ENCODE data around the gene TAS2R41.
A peak's percentile ranks its signal among the peaks of the same experiment; 100 is the strongest.

Gene TAS2R41

DNA sequence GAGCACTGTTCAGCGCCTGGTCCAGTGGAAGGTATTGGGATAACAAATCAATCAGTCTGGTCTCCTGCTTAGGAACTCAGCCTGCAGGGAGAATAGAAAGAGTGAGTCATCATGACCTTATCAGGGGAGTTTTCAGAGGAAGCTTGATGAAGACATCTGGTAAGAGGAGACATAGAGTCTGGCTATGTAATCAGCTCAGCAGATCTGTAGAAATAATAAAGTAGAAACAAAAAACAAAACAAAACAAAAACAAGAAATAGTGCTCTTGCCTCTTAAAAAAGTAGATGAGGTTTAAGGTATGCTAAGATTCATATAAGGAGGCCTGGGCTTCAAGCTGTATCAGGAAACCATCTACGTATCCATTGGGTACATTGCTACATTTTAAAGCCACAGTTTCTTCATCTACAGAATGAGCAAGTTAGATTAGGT is 14.4 kb downstream of the TAS2R41 start:
- Histone ChIP-seq H3K9me3 (ENCODE audit: control insufficient read depth, insufficient read depth, low read depth, low read length) (no peaks in the 10 kb centered on the region), H3K4me1 (ENCODE audit: control insufficient read depth, insufficient read depth, low read length) (no peaks in the 10 kb centered on the region), H3K36me3 (ENCODE audit: control insufficient read depth in 2 of 2, insufficient read depth in 1 of 2, low read length in 2 of 2) (no peaks in the 10 kb centered on the region), H3K4me3 (ENCODE audit: low read depth, low read length) (no peak overlapping the region), H3K27ac (ENCODE audit: extremely low read depth, low read depth, low read length) (no peak overlapping the region)
- TF ChIP-seq OVOL3 (tag by site-specific recombination; IDR thresholded peaks at IDR 0.05) (no peak), ZNF37A (tag by site-specific recombination; IDR thresholded peaks at IDR 0.05) (no peak), ZBTB17 (tag by site-specific recombination; IDR thresholded peaks at IDR 0.05) (0 out of 2 replicates have a peak, but pooled peaks have one; percentile 15), ZNF132 (tag by site-specific recombination; IDR thresholded peaks at IDR 0.05; ENCODE audit: borderline replicate concordance) (no peak), ZNF660 (tag by site-specific recombination; IDR thresholded peaks at IDR 0.05) (no peak), ZNF248 (tag by site-specific recombination; IDR thresholded peaks at IDR 0.05) (no peak), EGR2 (tag by site-specific recombination; IDR thresholded peaks at IDR 0.05; ENCODE audit: low read depth) (no peak), ZNF10 (tag by site-specific recombination; IDR thresholded peaks at IDR 0.05) (peak; percentile 81; the same call in 1 of the 2 replicates)
- TF ChIP-seq, protein P1, sequence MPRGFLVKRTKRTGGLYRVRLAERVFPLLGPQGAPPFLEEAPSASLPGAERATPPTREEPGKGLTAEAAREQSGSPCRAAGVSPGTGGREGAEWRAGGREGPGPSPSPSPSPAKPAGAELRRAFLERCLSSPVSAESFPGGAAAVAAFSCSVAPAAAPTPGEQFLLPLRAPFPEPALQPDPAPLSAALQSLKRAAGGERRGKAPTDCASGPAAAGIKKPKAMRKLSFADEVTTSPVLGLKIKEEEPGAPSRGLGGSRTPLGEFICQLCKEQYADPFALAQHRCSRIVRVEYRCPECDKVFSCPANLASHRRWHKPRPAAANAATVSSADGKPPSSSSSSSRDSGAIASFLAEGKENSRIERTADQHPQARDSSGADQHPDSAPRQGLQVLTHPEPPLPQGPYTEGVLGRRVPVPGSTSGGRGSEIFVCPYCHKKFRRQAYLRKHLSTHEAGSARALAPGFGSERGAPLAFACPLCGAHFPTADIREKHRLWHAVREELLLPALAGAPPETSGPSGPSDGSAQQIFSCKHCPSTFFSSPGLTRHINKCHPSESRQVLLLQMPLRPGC (tag by site-specific recombination; IDR thresholded peaks at IDR 0.05): no peak
- TF ChIP-seq, protein P2, sequence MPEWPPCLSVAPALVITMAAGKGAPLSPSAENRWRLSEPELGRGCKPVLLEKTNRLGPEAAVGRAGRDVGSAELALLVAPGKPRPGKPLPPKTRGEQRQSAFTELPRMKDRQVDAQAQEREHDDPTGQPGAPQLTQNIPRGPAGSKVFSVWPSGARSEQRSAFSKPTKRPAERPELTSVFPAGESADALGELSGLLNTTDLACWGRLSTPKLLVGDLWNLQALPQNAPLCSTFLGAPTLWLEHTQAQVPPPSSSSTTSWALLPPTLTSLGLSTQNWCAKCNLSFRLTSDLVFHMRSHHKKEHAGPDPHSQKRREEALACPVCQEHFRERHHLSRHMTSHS (tag by site-specific recombination; IDR thresholded peaks at IDR 0.05): no peak
- ChIA-PET CTCF (interaction anchor here (0.7 to 1.5 kb wide), 5 partner anchors 10 to 251 kb away, joined by 3 to 4 read pairs (median 3); no protein-coding TSS in a partner anchor), POLR2A (no interaction called here)

DNA sequence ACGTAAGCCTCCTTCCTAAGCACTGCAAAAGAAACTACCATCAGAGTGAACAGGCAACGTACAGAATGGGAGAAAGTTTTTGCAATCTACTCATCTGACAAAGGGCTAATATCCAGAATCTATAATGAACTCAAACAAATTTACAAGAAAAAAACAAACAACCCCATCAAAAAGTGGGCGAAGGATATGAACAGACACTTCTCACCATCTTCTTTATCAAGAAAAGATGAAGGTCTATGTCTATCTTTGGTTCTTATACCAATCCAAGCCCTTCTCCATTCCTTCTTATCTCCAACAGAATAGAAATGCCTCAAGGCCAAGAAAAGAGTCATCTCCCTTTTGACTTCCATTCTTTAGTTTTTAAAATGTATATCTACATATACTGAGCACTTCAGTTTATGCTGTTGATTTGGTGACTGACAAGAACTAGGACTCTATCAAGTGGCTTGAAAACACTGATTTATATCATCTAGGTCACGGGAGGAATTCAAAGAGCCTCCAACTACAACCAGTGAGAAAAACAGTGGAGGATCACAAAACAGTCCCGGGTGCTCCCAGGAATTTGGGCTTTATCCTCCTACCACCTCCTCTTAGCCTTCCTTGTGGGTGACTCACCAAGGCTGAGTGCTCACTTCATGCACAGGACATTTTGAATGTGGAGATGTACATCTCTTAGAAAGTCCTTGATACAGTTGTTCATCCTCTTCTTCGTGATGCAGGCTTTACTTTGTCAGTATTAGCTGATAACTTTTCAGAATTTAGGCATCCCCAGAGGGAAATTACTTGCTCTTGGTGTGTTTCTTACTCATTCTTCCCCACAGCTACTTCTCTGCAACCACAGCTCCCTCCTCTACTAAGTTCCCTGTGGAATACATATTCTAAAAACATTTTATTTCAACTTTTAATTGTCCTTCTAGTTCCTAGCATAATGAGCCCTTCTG is 15.4 kb downstream of the TAS2R41 start:
- ChIA-PET CTCF (interaction anchor here (1.0 to 1.7 kb wide), 3 partner anchors 76 to 252 kb away, joined by 3 to 7 read pairs (median 3); no protein-coding TSS in a partner anchor), POLR2A (no interaction called here)
- Histone ChIP-seq H3K4me3 (ENCODE audit: low read depth, low read length) (no peak overlapping the region), H3K9me3 (ENCODE audit: control insufficient read depth, insufficient read depth, low read depth, low read length) (no peaks in the 10 kb centered on the region), H3K4me1 (ENCODE audit: control insufficient read depth, insufficient read depth, low read length) (no peaks in the 10 kb centered on the region), H3K36me3 (ENCODE audit: control insufficient read depth in 2 of 2, insufficient read depth in 1 of 2, low read length in 2 of 2) (no peaks in the 10 kb centered on the region), H3K27ac (ENCODE audit: extremely low read depth, low read depth, low read length) (no peak overlapping the region)
- TF ChIP-seq ZNF302 (tag by site-specific recombination; IDR thresholded peaks at IDR 0.05; ENCODE audit: low read depth): no peak
- TF ChIP-seq, protein P3, sequence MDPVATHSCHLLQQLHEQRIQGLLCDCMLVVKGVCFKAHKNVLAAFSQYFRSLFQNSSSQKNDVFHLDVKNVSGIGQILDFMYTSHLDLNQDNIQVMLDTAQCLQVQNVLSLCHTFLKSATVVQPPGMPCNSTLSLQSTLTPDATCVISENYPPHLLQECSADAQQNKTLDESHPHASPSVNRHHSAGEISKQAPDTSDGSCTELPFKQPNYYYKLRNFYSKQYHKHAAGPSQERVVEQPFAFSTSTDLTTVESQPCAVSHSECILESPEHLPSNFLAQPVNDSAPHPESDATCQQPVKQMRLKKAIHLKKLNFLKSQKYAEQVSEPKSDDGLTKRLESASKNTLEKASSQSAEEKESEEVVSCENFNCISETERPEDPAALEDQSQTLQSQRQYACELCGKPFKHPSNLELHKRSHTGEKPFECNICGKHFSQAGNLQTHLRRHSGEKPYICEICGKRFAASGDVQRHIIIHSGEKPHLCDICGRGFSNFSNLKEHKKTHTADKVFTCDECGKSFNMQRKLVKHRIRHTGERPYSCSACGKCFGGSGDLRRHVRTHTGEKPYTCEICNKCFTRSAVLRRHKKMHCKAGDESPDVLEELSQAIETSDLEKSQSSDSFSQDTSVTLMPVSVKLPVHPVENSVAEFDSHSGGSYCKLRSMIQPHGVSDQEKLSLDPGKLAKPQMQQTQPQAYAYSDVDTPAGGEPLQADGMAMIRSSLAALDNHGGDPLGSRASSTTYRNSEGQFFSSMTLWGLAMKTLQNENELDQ (tag by site-specific recombination; IDR thresholded peaks at IDR 0.05; ENCODE audit: low read depth): no peak
- no peak for TF ChIP-seq ZNF707 (tag by site-specific recombination; IDR thresholded peaks at IDR 0.05)
- TF ChIP-seq GLIS2 (tag by site-specific recombination; IDR thresholded peaks at IDR 0.05): no peak
- no peak for TF ChIP-seq ZNF354C (tag by site-specific recombination; IDR thresholded peaks at IDR 0.05; ENCODE audit: borderline replicate concordance, low read depth)
- TF ChIP-seq, protein P4, sequence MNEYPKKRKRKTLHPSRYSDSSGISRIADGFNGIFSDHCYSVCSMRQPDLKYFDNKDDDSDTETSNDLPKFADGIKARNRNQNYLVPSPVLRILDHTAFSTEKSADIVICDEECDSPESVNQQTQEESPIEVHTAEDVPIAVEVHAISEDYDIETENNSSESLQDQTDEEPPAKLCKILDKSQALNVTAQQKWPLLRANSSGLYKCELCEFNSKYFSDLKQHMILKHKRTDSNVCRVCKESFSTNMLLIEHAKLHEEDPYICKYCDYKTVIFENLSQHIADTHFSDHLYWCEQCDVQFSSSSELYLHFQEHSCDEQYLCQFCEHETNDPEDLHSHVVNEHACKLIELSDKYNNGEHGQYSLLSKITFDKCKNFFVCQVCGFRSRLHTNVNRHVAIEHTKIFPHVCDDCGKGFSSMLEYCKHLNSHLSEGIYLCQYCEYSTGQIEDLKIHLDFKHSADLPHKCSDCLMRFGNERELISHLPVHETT (tag by site-specific recombination; IDR thresholded peaks at IDR 0.05): no peak
- TF ChIP-seq, protein P5, sequence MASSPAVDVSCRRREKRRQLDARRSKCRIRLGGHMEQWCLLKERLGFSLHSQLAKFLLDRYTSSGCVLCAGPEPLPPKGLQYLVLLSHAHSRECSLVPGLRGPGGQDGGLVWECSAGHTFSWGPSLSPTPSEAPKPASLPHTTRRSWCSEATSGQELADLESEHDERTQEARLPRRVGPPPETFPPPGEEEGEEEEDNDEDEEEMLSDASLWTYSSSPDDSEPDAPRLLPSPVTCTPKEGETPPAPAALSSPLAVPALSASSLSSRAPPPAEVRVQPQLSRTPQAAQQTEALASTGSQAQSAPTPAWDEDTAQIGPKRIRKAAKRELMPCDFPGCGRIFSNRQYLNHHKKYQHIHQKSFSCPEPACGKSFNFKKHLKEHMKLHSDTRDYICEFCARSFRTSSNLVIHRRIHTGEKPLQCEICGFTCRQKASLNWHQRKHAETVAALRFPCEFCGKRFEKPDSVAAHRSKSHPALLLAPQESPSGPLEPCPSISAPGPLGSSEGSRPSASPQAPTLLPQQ (tag by site-specific recombination; IDR thresholded peaks at IDR 0.05): no peak
- TF ChIP-seq SALL2 (tag by site-specific recombination; IDR thresholded peaks at IDR 0.05; ENCODE audit: borderline replicate concordance): no peak
- TF ChIP-seq PRDM1 (tag by site-specific recombination; IDR thresholded peaks at IDR 0.05): no peak
- TF ChIP-seq ZFP41 (tag by site-specific recombination; IDR thresholded peaks at IDR 0.05; ENCODE audit: borderline replicate concordance): no peak
- no peak for TF ChIP-seq ZNF391 (tag by site-specific recombination; IDR thresholded peaks at IDR 0.05; ENCODE audit: borderline replicate concordance, low read depth)
- TF ChIP-seq ZNF16 (tag by site-specific recombination; IDR thresholded peaks at IDR 0.05; ENCODE audit: low read depth): no peak
- TF ChIP-seq, protein P6, sequence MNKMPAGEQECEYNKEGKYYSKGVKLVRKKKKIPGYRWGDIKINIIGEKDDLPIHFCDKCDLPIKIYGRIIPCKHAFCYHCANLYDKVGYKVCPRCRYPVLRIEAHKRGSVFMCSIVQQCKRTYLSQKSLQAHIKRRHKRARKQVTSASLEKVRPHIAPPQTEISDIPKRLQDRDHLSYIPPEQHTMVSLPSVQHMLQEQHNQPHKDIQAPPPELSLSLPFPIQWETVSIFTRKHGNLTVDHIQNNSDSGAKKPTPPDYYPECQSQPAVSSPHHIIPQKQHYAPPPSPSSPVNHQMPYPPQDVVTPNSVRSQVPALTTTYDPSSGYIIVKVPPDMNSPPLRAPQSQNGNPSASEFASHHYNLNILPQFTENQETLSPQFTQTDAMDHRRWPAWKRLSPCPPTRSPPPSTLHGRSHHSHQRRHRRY (tag by site-specific recombination; IDR thresholded peaks at IDR 0.05): no peak
- no peak for TF ChIP-seq ZNF596 (tag by site-specific recombination; IDR thresholded peaks at IDR 0.05)
- TF ChIP-seq ZNF37A (tag by site-specific recombination; IDR thresholded peaks at IDR 0.05): no peak
- no peak for TF ChIP-seq ZNF24 (tag by site-specific recombination; IDR thresholded peaks at IDR 0.05)
